Breast epithelium (tissue), 3 donors: ENCODE results near the gene UQCC5.

Experiments used
- CTCF ChIP-seq, 3 donors: fragments of 450-650 bp; IDR thresholded peaks; one replicate each; pipeline ENCODE4 v1.5.1; 2016 to 2017; ENCODE audit warnings: antibody characterized with exemption in 3 of 3, mild to moderate bottlenecking in 3 of 3, moderate library complexity in 3 of 3
- POLR2AphosphoS5 ChIP-seq, 3 donors: sonication (generic); formaldehyde crosslinking; IDR thresholded peaks; one replicate each; pipeline ENCODE4 v1.6.1; 2017; ENCODE audit warnings: antibody characterized with exemption in 3 of 3

GRCh38 chr3:52544937-52545336 is 8.5 kb downstream of the UQCC5 start:
- TF ChIP-seq CTCF (IDR thresholded peaks at IDR 0.05), result no peak
- TF ChIP-seq POLR2AphosphoS5 (IDR thresholded peaks at IDR 0.05), result no peak
